ENCODE measurements around the gene MEIS1.

- no peak for TF ChIP-seq EZH2 (IDR thresholded peaks at IDR 0.05; ENCODE audit: low read length, missing control alignments)
- TF ChIP-seq, protein P1, sequence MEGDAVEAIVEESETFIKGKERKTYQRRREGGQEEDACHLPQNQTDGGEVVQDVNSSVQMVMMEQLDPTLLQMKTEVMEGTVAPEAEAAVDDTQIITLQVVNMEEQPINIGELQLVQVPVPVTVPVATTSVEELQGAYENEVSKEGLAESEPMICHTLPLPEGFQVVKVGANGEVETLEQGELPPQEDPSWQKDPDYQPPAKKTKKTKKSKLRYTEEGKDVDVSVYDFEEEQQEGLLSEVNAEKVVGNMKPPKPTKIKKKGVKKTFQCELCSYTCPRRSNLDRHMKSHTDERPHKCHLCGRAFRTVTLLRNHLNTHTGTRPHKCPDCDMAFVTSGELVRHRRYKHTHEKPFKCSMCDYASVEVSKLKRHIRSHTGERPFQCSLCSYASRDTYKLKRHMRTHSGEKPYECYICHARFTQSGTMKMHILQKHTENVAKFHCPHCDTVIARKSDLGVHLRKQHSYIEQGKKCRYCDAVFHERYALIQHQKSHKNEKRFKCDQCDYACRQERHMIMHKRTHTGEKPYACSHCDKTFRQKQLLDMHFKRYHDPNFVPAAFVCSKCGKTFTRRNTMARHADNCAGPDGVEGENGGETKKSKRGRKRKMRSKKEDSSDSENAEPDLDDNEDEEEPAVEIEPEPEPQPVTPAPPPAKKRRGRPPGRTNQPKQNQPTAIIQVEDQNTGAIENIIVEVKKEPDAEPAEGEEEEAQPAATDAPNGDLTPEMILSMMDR (conservative IDR thresholded peaks at IDR 0.05 in 1 of 2, IDR thresholded peaks at IDR 0.05 in 1 of 2; ENCODE audit: low read depth in 1 of 2, low read length in 2 of 2), result no peak
These were observed 1.7 kb downstream of the MEIS1 start for GRCh38 chr2:66436581-66437001.
